CD4-positive, alpha-beta T cell (primary cell): ENCODE data around the gene LUM. TPM values are rescaled to one million over a fixed set of nuclear protein-coding genes. Genes with fewer than 3 reads are reported as not detected.

Experiments
- ATAC-seq: fragments of 200-7000 bp; cut with Tn5 transposase; one replicate; pipeline ENCODE4 v1.10.0; 2022; ENCODE audit warnings: mild to moderate bottlenecking; ENCODE audit not compliant: poor library complexity
- CTCF ChIA-PET: fragments of 350-600 bp; sonication (Branson Sonifier 250); formaldehyde crosslinking; loops from one replicate; lab custom pipeline; 2021; ENCODE audit warnings: antibody characterized with exemption, inconsistent platforms; lab: Charles Lee
- POLR2A ChIA-PET: fragments of 350-600 bp; sonication (Branson Sonifier 250); formaldehyde crosslinking; loops from one replicate; lab custom pipeline; 2021; ENCODE audit warnings: antibody characterized with exemption, inconsistent platforms; lab: Charles Lee
- DNase-seq, 14 experiments: peaks; one replicate each; pipeline ENCODE4 v3.0.0-alpha.2; 2013 to 2020; ENCODE audit warnings: mixed read lengths in 2 of 14
- H3K27ac ChIP-seq, 2 donors: one replicate each; pipeline versions ENCODE4 v1.5.1 to v1.7.0; 2013; ENCODE audit warnings: low read length in 2 of 2, low read depth in 1 of 2, mild to moderate bottlenecking in 1 of 2
- H3K27me3 ChIP-seq, 2 experiments: 1 replicate in 1 of 2; 2 replicates in 1 of 2; pipeline versions ENCODE4 v1.6.1 to v1.7.0; 2013; ENCODE audit warnings: low read length in 2 of 2, control low read depth in 1 of 2, mild to moderate bottlenecking in 1 of 2, moderate library complexity in 1 of 2; ENCODE audit not compliant: insufficient read depth in 2 of 2, control insufficient read depth in 1 of 2
- H3K36me3 ChIP-seq: one replicate; pipeline ENCODE4 v1.6.1; 2013; ENCODE audit warnings: low read length, control low read depth; ENCODE audit not compliant: insufficient read depth
- H3K4me1 ChIP-seq: one replicate; pipeline ENCODE4 v1.6.1; 2013; ENCODE audit warnings: low read length, control low read depth; ENCODE audit not compliant: insufficient read depth
- H3K4me3 ChIP-seq: one replicate; pipeline ENCODE4 v1.5.1; 2013; ENCODE audit warnings: mild to moderate bottlenecking, low read length, moderate library complexity
- H3K9me3 ChIP-seq, 2 experiments: 1 replicate in 1 of 2; 2 replicates in 1 of 2; pipeline versions ENCODE4 v1.6.1 to v1.7.0; 2013; ENCODE audit warnings: low read length in 2 of 2, mild to moderate bottlenecking in 2 of 2, control low read depth in 1 of 2, moderate library complexity in 1 of 2; ENCODE audit not compliant: control insufficient read depth in 1 of 2, insufficient read depth in 1 of 2
- H3K27ac Mint-ChIP-seq: one replicate; pipeline ENCODE4 v1.8.0; 2020; ENCODE audit warnings: mixed read lengths
- H3K27me3 Mint-ChIP-seq: one replicate; pipeline ENCODE4 v1.8.0; 2021; ENCODE audit warnings: mixed read lengths
- H3K36me3 Mint-ChIP-seq: one replicate; pipeline ENCODE4 v1.8.0; 2021; ENCODE audit warnings: low read depth, mixed read lengths
- H3K4me1 Mint-ChIP-seq: one replicate; pipeline ENCODE4 v1.8.0; 2021; ENCODE audit warnings: low read depth, mixed read lengths
- H3K4me3 Mint-ChIP-seq: one replicate; pipeline ENCODE4 v1.8.0; 2020; ENCODE audit warnings: mild to moderate bottlenecking, mixed read lengths
- H3K9me3 Mint-ChIP-seq: one replicate; pipeline ENCODE4 v1.8.0; 2020; ENCODE audit warnings: mixed read lengths
- intact Hi-C, 2 experiments: fragments of 100-400 bp; cut with DNase I in 1 of 2; cut with micrococcal nuclease in 1 of 2; formaldehyde crosslinking; loops; one replicate each; pipeline versions ENCODE4 v1.15.1 to v1.9.0; 2023 to 2025; cut with DNase I, micrococcal nuclease
- total RNA-seq, 174 experiments: library from RNA in 2 of 174; stranded (reverse) in 2 of 174; gene quantifications; one replicate each; pipeline ENCODE4 v1.2.3 and lab custom pipeline; 2021 to 2026
- TF ChIP-seq, protein P1 (sequence below): fragments of 200-600 bp; IDR thresholded peaks from one replicate; pipeline ENCODE4 v1.8.0; 2022; ENCODE audit warnings: antibody characterized with exemption, mild to moderate bottlenecking

LUM gene
- total RNA-seq, 2 experiments from 2014 or later: not detected

- ChIA-PET POLR2A (no interaction called here), CTCF (no interaction called here)
- intact Hi-C loops: no loop called here
- Mint-ChIP-seq H3K36me3 (no peaks in the 10 kb centered on the region), H3K4me3 (no peak overlapping the region), H3K27me3 (no peaks in the 10 kb centered on the region), H3K9me3 (peaks cover 6% of the 10 kb centered on the region), H3K4me1 (no peaks in the 10 kb centered on the region), H3K27ac (no peak overlapping the region)
- DNase-seq: no peak
- Histone ChIP-seq H3K27ac (no peak overlapping the region), H3K9me3 (peaks cover 6 to 9% of the 10 kb centered on the region in 2 experiments), H3K4me1 (no peaks in the 10 kb centered on the region), H3K36me3 (no peaks in the 10 kb centered on the region), H3K27me3 (no peaks in the 10 kb centered on the region), H3K4me3 (no peak overlapping the region)
- ATAC-seq: no peak
- TF ChIP-seq, protein P1, sequence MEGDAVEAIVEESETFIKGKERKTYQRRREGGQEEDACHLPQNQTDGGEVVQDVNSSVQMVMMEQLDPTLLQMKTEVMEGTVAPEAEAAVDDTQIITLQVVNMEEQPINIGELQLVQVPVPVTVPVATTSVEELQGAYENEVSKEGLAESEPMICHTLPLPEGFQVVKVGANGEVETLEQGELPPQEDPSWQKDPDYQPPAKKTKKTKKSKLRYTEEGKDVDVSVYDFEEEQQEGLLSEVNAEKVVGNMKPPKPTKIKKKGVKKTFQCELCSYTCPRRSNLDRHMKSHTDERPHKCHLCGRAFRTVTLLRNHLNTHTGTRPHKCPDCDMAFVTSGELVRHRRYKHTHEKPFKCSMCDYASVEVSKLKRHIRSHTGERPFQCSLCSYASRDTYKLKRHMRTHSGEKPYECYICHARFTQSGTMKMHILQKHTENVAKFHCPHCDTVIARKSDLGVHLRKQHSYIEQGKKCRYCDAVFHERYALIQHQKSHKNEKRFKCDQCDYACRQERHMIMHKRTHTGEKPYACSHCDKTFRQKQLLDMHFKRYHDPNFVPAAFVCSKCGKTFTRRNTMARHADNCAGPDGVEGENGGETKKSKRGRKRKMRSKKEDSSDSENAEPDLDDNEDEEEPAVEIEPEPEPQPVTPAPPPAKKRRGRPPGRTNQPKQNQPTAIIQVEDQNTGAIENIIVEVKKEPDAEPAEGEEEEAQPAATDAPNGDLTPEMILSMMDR: no peak
Measured at GRCh38 chr12:91094957-91095356, 16.3 kb downstream of the LUM start.

DNA sequence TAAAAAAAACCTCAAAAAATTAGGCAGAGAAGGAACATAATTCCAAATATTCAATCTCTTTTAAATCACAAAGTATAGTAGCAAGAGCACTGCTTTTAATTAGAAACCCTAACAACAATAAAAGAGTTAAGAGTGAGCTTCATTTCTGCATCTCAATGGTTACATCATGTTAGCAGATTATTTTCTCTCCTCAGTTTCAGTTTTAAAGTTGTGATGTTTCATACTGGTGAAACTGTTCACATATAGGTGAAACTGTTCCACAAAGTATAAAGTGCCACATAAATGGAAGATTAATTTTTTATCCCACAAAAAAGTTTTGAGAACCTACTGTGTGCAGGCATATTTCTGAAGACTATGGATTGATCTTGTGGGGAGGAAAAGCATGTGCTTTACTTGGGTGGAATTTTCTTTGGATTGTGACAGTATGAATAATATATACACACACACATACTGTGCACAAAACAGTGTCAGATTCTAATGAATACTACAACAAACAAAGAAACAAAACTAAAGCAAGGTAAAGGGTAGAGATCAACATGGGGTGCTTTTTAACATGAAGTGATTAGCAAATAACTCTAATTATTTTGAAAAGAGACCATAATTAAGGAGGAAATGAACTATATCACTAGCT is 17.1 kb downstream of the LUM start:
- H3K36me3 ChIP-seq: no peaks in the 10 kb centered on the region
- H3K9me3 ChIP-seq: peaks cover 9 to 11% of the 10 kb centered on the region in 2 experiments
- Mint-ChIP-seq H3K27me3 (no peaks in the 10 kb centered on the region), H3K36me3 (no peaks in the 10 kb centered on the region), H3K4me1 (no peaks in the 10 kb centered on the region), H3K4me3 (no peak overlapping the region), H3K9me3 (peaks cover 13% of the 10 kb centered on the region), H3K27ac (no peak overlapping the region)
- intact Hi-C loops: no loop called here
- ChIA-PET CTCF (no interaction called here), POLR2A (no interaction called here)
- no peaks in the 10 kb centered on the region for H3K27me3 ChIP-seq
- no peak for DNase-seq
- no peaks in the 10 kb centered on the region for H3K4me1 ChIP-seq
- ATAC-seq: no peak
- no peak overlapping the region for H3K27ac ChIP-seq
- H3K4me3 ChIP-seq: no peak overlapping the region
- TF ChIP-seq, protein P1: no peak

GRCh38 chr12:91093341-91093740 is 18.0 kb downstream of the LUM start:
- ChIA-PET POLR2A (no interaction called here), CTCF (interaction anchor here (1.0 kb wide), 1 partner anchor 10 kb away, joined by 3 read pairs; no protein-coding TSS in a partner anchor)
- H3K36me3 Mint-ChIP-seq: no peaks in the 10 kb centered on the region
- Histone ChIP-seq H3K27ac (no peak overlapping the region), H3K9me3 (peaks cover 9 to 15% of the 10 kb centered on the region in 2 experiments), H3K4me3 (no peak overlapping the region), H3K4me1 (no peaks in the 10 kb centered on the region), H3K36me3 (no peaks in the 10 kb centered on the region), H3K27me3 (no peaks in the 10 kb centered on the region)
- no peaks in the 10 kb centered on the region for H3K4me1 Mint-ChIP-seq
- TF ChIP-seq, protein P1: no peak
- DNase-seq (no peak), ATAC-seq (no peak)
- H3K27me3 Mint-ChIP-seq: no peaks in the 10 kb centered on the region
- H3K4me3 Mint-ChIP-seq: no peak overlapping the region
- no peak overlapping the region for H3K27ac Mint-ChIP-seq
- intact Hi-C loops: no loop called here
- H3K9me3 Mint-ChIP-seq: peaks cover 18% of the 10 kb centered on the region
